ENCODE results near the gene DNAJC10. TPM values are rescaled to one million over a fixed set of nuclear protein-coding genes. Genes with fewer than 3 reads are reported as not detected.
"Not testable (repeated sequence)": the region's sequence is repeated elsewhere in the genome, so short reads cannot be mapped to it uniquely, and the experiment has no call there.

Gene DNAJC10
- total RNA-seq, 1 donor from 2014 or later: 37.1 TPM

DNA sequence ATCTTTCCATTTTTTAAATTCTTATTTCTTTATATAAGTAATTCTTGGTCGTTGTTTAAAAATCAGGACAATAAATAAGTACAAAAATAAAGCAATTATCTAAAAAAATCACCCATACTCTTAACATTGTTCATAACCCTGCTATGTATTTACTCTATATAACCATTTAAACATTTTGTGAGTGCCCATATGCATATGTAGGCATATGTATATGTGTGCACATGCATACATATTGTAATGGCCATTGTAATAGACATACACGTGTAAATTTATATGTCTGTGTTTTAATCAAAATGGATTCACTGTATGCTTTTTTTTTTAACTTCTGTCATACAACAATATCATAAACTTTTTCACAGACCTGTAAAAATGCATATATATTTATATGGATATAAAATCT lies 25.6 kb downstream of the DNAJC10 start:
- Histone ChIP-seq H3K27ac (no peak overlapping the region), H3K4me1 (no peaks in the 10 kb centered on the region), H3K27me3 (no peaks in the 10 kb centered on the region), H3K9me3 (no peaks in the 10 kb centered on the region), H3K4me3 (no peak overlapping the region), H3K36me3 (peaks cover 0 to 50% of the 10 kb centered on the region in 2 donors)
- TF ChIP-seq, protein P1, sequence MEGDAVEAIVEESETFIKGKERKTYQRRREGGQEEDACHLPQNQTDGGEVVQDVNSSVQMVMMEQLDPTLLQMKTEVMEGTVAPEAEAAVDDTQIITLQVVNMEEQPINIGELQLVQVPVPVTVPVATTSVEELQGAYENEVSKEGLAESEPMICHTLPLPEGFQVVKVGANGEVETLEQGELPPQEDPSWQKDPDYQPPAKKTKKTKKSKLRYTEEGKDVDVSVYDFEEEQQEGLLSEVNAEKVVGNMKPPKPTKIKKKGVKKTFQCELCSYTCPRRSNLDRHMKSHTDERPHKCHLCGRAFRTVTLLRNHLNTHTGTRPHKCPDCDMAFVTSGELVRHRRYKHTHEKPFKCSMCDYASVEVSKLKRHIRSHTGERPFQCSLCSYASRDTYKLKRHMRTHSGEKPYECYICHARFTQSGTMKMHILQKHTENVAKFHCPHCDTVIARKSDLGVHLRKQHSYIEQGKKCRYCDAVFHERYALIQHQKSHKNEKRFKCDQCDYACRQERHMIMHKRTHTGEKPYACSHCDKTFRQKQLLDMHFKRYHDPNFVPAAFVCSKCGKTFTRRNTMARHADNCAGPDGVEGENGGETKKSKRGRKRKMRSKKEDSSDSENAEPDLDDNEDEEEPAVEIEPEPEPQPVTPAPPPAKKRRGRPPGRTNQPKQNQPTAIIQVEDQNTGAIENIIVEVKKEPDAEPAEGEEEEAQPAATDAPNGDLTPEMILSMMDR (IDR thresholded peaks at IDR 0.05): no peak
- TF ChIP-seq POLR2AphosphoS5 (IDR thresholded peaks at IDR 0.05; ENCODE audit: insufficient read depth in 1 of 2, low read depth in 1 of 2): no peak
- TF ChIP-seq POLR2A (IDR thresholded peaks at IDR 0.05): no peak
- DNase-seq (ENCODE audit: extremely low spot score in 2 of 2): no peak
- intact Hi-C loops (cut with DNase I): no loop called here

DNA sequence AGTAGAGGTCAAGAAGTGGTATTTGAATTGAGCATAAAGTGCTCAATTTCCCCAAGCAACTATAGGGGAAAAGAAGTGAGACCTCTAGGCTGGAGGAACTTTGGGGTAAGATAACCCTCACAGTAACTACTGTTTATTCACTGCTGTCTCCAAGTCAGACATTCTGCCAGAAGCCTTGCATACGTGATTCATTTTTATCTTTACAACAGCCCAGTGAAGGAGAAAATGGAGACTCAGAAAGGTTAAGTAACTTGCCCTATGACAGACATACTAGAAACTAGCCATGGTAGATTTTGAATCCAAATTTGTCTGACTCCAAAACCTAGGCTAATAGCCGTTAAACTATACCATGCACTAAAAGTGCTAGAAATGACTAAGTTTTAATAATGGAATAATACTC lies 28.4 kb downstream of the DNAJC10 start:
- peaks cover 0 to 39% of the 10 kb centered on the region in 2 donors for H3K36me3 ChIP-seq
- TF ChIP-seq POLR2A (IDR thresholded peaks at IDR 0.05) (no peak), POLR2AphosphoS5 (IDR thresholded peaks at IDR 0.05; ENCODE audit: insufficient read depth in 1 of 2, low read depth in 1 of 2) (no peak)
- TF ChIP-seq, protein P1 (IDR thresholded peaks at IDR 0.05): no peak
- intact Hi-C loops (cut with DNase I): no loop called here

DNA sequence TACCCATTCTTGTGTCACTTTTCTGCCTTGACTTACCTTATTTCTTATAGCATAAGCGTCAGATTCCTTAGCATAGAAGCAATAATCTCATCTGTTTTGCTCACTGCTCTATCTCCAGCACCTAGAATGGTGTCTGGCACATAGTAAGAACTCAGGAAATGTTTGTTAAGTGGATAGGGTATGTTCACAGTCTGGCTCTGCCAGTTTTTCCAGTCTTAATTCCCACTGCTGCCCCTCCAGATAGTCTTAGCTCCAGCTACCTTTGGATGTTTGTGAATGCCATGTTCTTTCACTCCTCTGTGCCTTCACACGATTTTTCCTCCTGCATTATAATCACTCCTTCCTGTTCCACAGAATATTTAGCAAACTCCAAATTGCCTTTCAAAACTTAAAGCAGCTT lies 29.0 kb downstream of the DNAJC10 start:
- no peaks in the 10 kb centered on the region for H3K27me3 ChIP-seq
- TF ChIP-seq POLR2A (IDR thresholded peaks at IDR 0.05) (no peak), POLR2AphosphoS5 (IDR thresholded peaks at IDR 0.05; ENCODE audit: insufficient read depth in 1 of 2, low read depth in 1 of 2) (no peak)
- TF ChIP-seq, protein P1 (IDR thresholded peaks at IDR 0.05): no peak
- H3K4me1 ChIP-seq: no peaks in the 10 kb centered on the region
- H3K27ac ChIP-seq: no peak overlapping the region
- H3K4me3 ChIP-seq: no peak overlapping the region
- DNase-seq (ENCODE audit: extremely low spot score in 2 of 2): no peak
- no peaks in the 10 kb centered on the region for H3K9me3 ChIP-seq
- peaks cover 0 to 44% of the 10 kb centered on the region in 2 donors for H3K36me3 ChIP-seq
- intact Hi-C loops (cut with DNase I): no loop called here

More for the DNA sequence above, 28.4 kb downstream of the DNAJC10 start:
- Histone ChIP-seq H3K27ac (no peak overlapping the region), H3K9me3 (no peaks in the 10 kb centered on the region), H3K4me3 (no peak overlapping the region), H3K4me1 (no peaks in the 10 kb centered on the region), H3K27me3 (no peaks in the 10 kb centered on the region)
- no peak for DNase-seq (ENCODE audit: extremely low spot score in 2 of 2)

DNA sequence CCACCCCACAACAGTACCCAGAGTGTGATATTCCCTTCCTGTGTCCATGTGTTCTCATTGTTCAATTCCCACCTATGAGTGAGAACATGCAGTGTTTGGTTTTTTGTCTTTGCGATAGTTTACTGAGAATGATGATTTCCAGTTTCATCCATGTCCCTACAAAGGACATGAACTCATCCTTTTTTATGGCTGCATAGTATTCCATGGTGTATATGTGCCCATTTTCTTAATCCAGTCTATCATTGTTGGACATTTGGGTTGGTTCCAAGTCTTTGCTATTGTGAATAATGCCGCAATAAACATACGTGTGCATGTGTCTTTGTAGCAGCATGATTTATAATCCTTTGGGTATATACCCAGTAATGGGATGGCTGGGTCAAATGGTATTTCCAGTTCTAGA lies 29.8 kb downstream of the DNAJC10 start:
- H3K36me3 ChIP-seq: peaks cover 0 to 39% of the 10 kb centered on the region in 2 donors
- intact Hi-C loops (cut with DNase I); H3K27me3 ChIP-seq: not testable (repeated sequence)

DNA sequence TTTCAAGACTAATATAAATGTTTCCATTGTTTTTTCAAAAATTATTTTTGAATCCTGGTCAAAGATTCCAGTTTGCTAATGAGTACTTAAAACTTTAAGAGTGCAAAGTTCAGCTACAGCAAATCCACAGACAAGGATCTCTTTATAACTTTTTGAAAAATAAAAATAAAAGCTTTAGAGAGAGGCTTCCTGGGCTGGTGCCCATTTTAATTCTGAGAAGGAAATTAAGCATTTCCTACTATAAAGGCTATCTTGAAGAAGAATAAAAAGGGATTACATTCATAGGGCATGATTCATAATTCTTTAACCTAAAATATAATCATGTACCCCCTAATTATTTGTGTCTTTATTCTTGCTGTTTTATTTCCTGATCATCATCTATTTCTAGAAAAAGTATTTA lies 38.2 kb downstream of the DNAJC10 start:
- Histone ChIP-seq H3K4me1 (no peaks in the 10 kb centered on the region), H3K27me3 (no peaks in the 10 kb centered on the region), H3K9me3 (no peaks in the 10 kb centered on the region), H3K4me3 (no peak overlapping the region), H3K36me3 (peaks cover 0 to 44% of the 10 kb centered on the region in 2 donors), H3K27ac (no peak overlapping the region)
- DNase-seq (ENCODE audit: extremely low spot score in 2 of 2): no peak
- no peak for TF ChIP-seq POLR2AphosphoS5 (IDR thresholded peaks at IDR 0.05; ENCODE audit: insufficient read depth in 1 of 2, low read depth in 1 of 2)
- TF ChIP-seq, protein P1 (IDR thresholded peaks at IDR 0.05): no peak
- intact Hi-C loops (cut with DNase I): no loop called here

More for the DNA sequence above, 29.8 kb downstream of the DNAJC10 start:
- not testable (repeated sequence) for H3K4me1 ChIP-seq; H3K27ac ChIP-seq; H3K9me3 ChIP-seq; H3K4me3 ChIP-seq; DNase-seq (ENCODE audit: extremely low spot score in 2 of 2)

Measured in vagina (tissue), 2 donors.